GM10248 (cell line): ENCODE data around the gene COL4A2.

ENCODE experiments used
- CTCF ChIA-PET: fragments of 300-600 bp; sonication (Branson Sonifier 250); formaldehyde crosslinking; extraction: SDS; loops from one replicate; lab custom pipeline; 2021; ENCODE audit warnings: antibody characterized with exemption; lab: Yijun Ruan, JAX
- POLR2A ChIA-PET: fragments of 350-650 bp; sonication (Branson Sonifier 250); formaldehyde crosslinking; extraction: SDS; loops from one replicate; lab custom pipeline; 2020; ENCODE audit warnings: antibody characterized with exemption; lab: Yijun Ruan, JAX
- DNase-seq: peaks from one replicate; pipeline ENCODE4 v3.0.0; 2012; ENCODE audit errors: extremely low spot score
- TF ChIP-seq, protein P1 (sequence below): IDR thresholded peaks from 2 replicates; pipeline ENCODE4 v1.5.1; 2012; ENCODE audit warnings: mild to moderate bottlenecking, low read depth; ENCODE audit errors: extremely low read depth, missing control alignments, control extremely low read depth

Gene COL4A2

DNA sequence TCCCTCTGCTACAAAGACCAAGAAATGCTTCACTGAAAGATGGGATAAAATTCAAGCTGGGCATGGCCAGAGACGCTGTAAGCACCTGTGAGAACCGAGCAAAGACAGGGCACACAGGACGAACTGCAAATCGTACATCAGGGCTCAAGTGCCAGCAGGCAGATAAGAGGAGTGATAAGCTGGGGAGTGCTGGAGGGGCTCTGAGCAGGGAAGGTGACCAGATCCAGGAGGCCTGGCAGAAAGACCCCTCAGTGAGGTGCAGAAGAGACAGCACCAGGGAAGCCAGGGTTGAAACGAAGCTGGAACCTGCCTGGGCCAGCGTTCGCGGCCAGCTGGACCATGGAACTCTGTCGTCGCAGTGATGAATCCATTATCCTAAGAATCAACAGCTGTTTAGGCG lies 244.2 kb downstream of the COL4A2 start:
- CTCF ChIA-PET, result interaction anchor here (1.2 to 1.7 kb wide), 3 partner anchors 12 to 96 kb away, joined by 3 to 8 read pairs (median 4); no protein-coding TSS in a partner anchor
- TF ChIP-seq, protein P1, sequence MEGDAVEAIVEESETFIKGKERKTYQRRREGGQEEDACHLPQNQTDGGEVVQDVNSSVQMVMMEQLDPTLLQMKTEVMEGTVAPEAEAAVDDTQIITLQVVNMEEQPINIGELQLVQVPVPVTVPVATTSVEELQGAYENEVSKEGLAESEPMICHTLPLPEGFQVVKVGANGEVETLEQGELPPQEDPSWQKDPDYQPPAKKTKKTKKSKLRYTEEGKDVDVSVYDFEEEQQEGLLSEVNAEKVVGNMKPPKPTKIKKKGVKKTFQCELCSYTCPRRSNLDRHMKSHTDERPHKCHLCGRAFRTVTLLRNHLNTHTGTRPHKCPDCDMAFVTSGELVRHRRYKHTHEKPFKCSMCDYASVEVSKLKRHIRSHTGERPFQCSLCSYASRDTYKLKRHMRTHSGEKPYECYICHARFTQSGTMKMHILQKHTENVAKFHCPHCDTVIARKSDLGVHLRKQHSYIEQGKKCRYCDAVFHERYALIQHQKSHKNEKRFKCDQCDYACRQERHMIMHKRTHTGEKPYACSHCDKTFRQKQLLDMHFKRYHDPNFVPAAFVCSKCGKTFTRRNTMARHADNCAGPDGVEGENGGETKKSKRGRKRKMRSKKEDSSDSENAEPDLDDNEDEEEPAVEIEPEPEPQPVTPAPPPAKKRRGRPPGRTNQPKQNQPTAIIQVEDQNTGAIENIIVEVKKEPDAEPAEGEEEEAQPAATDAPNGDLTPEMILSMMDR, result no peak
- POLR2A ChIA-PET, result interaction anchor here (0.9 kb wide), 1 partner anchor 14 kb away, joined by 5 read pairs; no protein-coding TSS in a partner anchor
- no peak for DNase-seq

DNA sequence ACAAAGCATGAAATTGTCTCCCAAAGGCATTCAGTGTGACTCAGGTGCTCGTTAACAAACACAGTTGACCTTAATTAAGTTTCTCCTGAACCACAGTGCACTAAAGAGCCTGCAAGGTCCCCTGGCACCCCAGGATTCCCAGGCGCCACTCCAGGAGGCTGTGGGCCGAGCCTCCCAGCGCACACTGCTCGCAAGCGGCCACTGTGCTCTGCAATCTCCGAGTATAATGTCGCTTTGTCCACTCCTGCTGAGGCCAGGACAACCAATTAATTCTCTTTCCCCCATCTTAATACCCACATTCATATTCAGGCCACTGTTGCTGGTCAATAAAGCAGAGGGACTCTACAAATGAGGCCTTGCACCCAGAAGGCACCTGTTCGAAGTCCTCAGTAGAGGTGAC lies 245.7 kb downstream of the COL4A2 start:
- no peak for DNase-seq
- CTCF ChIA-PET, result interaction anchor here (1.3 to 1.7 kb wide), 3 partner anchors 14 to 73 kb away, joined by 3 to 8 read pairs (median 3); no protein-coding TSS in a partner anchor
- TF ChIP-seq, protein P1, result no peak
- POLR2A ChIA-PET, result no interaction called here

DNA sequence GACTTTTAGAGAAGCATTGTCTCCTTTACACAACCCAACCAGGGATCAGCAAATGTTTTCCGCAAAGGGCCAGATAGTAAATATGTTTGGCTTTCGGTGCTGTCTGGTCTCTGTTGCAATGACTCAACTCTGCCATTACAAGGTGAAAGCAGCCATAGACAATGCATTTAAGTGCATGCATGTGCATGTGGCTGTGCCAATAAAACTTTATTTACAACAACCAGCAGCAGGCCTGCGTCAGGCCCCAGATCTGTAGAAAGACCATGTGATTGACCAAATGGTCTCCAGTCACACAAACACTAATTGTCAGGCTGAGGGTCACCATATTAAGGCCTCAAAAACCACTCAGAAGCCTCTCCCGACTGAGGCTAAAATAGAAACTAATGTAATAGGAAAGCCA lies 246.3 kb downstream of the COL4A2 start:
- ChIA-PET POLR2A (no interaction called here), CTCF (interaction anchor here (1.1 to 1.3 kb wide), 2 partner anchors 12 to 98 kb away, joined by 3 read pairs; no protein-coding TSS in a partner anchor)
- TF ChIP-seq, protein P1, result no peak
- no peak for DNase-seq

DNA sequence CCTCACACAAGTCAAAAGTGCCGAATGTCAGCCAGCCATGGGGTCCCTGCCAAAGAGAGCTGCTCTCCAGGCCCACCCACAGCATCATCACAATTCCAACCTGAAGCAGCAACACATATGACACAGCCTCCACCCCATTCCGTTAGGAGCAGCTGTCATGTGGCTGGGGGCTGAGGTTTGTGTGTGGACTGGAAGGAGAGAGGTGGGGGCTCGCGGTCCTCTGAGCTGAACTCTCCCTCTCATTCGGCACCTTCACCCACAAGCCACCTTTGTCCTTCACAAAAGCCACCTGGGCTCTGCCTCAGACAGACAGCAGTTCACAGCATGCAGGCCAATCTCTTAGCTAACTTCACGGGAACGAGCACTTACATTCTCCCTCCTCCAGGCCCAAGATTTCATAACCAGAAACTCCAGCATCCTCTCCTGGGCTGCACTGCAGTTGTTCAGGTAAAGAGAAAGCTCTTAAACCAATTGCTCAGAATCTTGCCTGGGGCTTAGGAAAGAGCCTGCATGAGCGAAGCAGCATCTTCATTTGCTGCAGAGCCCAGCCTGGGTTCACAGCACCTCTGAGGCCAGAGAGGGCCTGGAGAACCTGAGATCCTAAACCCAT lies 247.2 kb downstream of the COL4A2 start:
- POLR2A ChIA-PET, result interaction anchor here (0.6 kb wide), 1 partner anchor 20 kb away, joined by 6 read pairs; no protein-coding TSS in a partner anchor
- DNase-seq, result no peak
- CTCF ChIA-PET, result interaction anchor here (1.1 to 1.3 kb wide), 2 partner anchors 13 to 98 kb away, joined by 3 read pairs; no protein-coding TSS in a partner anchor
- TF ChIP-seq, protein P1, result no peak

DNA sequence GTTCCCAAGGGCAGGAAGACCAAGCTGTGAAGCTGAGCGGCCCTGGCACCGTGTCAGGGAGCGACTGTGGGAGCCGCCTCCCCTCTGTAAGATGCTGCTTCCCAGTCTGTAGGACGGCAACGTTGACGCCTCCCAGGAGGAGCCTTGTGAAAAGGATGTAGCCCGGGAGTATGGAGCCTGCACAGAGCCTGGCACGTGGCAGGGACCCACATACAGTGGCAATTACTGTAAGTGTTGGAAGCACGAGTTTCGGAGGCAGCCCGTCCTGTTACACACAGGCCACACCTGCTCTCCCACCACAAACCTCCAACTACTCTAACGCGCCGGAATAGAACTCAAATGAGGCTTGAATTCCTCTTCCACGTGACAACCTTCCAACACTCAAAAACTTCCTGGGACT lies 247.9 kb downstream of the COL4A2 start:
- ChIA-PET CTCF (interaction anchor here (1.3 kb wide), 1 partner anchor 99 kb away, joined by 3 read pairs; no protein-coding TSS in a partner anchor), POLR2A (interaction anchor here (0.6 kb wide), 1 partner anchor 19 kb away, joined by 6 read pairs; no protein-coding TSS in a partner anchor)
- TF ChIP-seq, protein P1, result no peak
- DNase-seq, result no peak

DNA sequence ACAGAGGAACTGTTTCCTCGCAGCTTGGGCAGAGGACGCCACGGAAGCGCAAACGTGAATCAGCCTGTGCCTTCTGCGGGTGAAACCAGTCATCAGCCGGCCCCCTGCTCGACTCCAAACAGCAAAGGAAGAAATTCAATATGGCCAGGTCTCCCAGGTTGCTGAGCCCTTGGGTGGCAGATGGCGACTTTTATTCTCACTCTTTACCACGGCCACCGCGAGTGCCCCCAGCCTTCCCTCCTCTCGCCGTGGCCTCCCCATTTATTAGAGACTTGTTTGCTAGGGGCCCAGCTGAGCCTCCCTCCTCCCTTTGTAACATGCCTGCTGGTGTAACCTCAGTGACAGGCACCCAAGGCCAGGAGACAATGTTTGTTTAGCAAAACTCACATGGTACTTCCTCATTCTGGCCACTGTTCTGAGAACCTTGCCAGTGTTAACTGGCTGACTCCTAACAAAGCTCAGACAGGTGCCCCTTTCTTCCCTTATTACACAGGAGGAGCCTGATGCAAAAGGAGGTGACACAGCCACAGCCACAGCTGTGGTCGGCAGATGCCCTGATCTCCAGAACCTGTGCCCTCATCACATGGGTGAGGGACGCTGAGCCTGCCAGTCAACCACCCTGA lies 248.6 kb downstream of the COL4A2 start:
- CTCF ChIA-PET, result interaction anchor here (0.7 to 1.5 kb wide), 2 partner anchors 9 to 100 kb away, joined by 4 to 7 read pairs; no protein-coding TSS in a partner anchor
- POLR2A ChIA-PET, result no interaction called here
- DNase-seq, result peak; percentile 45
- TF ChIP-seq, protein P1, result no peak
